Cardiac muscle cell (in vitro differentiated cells and primary cell): ENCODE results near the gene CLCN2. TPM values are rescaled to one million over a fixed set of nuclear protein-coding genes. Genes with fewer than 3 reads are reported as not detected.

ENCODE experiments used
- DNase-seq, 2 donors: peaks; one replicate each; pipeline versions ENCODE4 v3.0.0 to v3.0.0-alpha.2; 2010 to 2017; ENCODE audit warnings: low read depth in 1 of 2, low spot score in 1 of 2
- H3K27ac ChIP-seq: fragments of 200-600 bp; sonication (generic); 2 replicates; pipeline ENCODE4 v1.5.1; 2016
- H3K27me3 ChIP-seq: fragments of 200-600 bp; sonication (generic); 2 replicates; pipeline ENCODE4 v1.6.0; 2016; ENCODE audit warnings: control low read depth
- H3K36me3 ChIP-seq: fragments of 200-600 bp; sonication (generic); 2 replicates; pipeline ENCODE4 v1.5.1; 2016; ENCODE audit warnings: control low read depth
- H3K4me1 ChIP-seq: fragments of 200-600 bp; sonication (generic); 2 replicates; pipeline ENCODE4 v1.8.1; 2017; ENCODE audit warnings: low read depth, mild to moderate bottlenecking, mixed run types
- H3K4me3 ChIP-seq: fragments of 200-600 bp; sonication (generic); 2 replicates; pipeline ENCODE4 v1.5.1; 2016; ENCODE audit warnings: mild to moderate bottlenecking
- H3K9me3 ChIP-seq: fragments of 200-600 bp; sonication (generic); 2 replicates; pipeline ENCODE4 v1.5.1; 2017; ENCODE audit warnings: low read depth, mild to moderate bottlenecking, control low read depth
- polyA plus RNA-seq: library from polyadenylated mRNA; unstranded; fragments of >200 nt; fragmentation: Nextera tagmentation; extraction: Ambion mirVana; gene quantifications from 2 replicates; pipeline ENCODE4 v1.2.1, GENCODE V29; 2016
- total RNA-seq: library from RNA; depleted of rRNA; stranded (reverse); fragments of >200 nt; gene quantifications from 2 replicates; pipeline ENCODE4 v1.2.3, GENCODE V29; 2016
- TF ChIP-seq, protein P1 (sequence below): IDR thresholded peaks from 2 replicates; pipeline ENCODE4 v1.5.1; 2012; ENCODE audit warnings: low read depth, mild to moderate bottlenecking, low read length

Gene CLCN2
- total and polyA plus RNA-seq, 2 experiments from 2014 or later: 12.3 to 18.4 TPM

DNA sequence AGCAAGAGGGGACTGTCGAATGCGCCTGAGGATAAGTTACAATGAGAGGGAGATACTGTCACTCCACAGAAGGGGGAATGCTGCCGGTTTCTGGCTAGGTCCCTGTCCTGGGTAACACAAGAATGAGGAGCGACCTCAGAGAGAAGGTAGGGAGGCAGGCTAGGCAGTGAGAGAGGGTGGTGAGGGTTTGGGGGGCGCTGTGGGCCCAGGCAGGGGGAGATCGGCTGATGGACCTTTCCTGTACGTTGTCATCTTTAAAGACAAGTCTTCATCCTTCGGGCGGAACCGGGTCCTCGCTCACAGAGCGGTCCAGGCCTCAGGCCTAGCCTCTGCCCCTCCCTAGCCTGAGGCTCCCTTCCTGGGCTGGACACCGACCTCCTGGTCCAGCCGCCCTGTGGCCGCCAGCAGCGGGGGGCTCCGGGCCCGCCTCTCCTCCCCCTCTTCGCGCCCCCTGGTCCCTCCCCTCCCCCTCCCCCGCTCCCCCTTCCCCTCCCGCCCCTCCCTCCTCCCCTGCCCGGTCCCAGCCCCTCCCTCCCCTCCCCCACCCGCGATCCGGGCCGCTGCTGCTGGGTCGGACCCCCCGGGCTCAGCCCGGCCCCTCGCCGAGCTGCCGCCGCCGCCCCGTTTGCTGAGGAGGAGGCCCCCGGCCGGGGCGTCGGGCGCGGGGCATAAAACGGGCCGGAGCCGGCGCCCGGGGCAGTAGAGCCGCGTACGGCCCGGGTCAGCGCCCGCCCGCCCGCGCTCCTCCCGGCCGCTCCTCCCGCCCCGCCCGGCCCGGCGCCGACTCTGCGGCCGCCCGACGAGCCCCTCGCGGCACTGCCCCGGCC, 18.2 kb upstream of the CLCN2 start, which contains the start of gene CHRD:
CHRD (plus strand) TSS at position 697 of the 827 bp plus-strand sequence. CDS start 265 bp downstream, outside the sequence.
- Histone ChIP-seq H3K36me3 (no peaks in the 10 kb centered on the region), H3K27me3 (peaks cover 14% of the 10 kb centered on the region), H3K4me3 (peak within 1 kb of the TSS; percentile 61), H3K27ac (no peak within 1 kb of the TSS), H3K4me1 (peaks cover 5% of the 10 kb centered on the region), H3K9me3 (no peaks in the 10 kb centered on the region)
- peak in 1 of 2 donors; percentile 37 for DNase-seq
- TF ChIP-seq, protein P1, sequence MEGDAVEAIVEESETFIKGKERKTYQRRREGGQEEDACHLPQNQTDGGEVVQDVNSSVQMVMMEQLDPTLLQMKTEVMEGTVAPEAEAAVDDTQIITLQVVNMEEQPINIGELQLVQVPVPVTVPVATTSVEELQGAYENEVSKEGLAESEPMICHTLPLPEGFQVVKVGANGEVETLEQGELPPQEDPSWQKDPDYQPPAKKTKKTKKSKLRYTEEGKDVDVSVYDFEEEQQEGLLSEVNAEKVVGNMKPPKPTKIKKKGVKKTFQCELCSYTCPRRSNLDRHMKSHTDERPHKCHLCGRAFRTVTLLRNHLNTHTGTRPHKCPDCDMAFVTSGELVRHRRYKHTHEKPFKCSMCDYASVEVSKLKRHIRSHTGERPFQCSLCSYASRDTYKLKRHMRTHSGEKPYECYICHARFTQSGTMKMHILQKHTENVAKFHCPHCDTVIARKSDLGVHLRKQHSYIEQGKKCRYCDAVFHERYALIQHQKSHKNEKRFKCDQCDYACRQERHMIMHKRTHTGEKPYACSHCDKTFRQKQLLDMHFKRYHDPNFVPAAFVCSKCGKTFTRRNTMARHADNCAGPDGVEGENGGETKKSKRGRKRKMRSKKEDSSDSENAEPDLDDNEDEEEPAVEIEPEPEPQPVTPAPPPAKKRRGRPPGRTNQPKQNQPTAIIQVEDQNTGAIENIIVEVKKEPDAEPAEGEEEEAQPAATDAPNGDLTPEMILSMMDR: no peak

DNA sequence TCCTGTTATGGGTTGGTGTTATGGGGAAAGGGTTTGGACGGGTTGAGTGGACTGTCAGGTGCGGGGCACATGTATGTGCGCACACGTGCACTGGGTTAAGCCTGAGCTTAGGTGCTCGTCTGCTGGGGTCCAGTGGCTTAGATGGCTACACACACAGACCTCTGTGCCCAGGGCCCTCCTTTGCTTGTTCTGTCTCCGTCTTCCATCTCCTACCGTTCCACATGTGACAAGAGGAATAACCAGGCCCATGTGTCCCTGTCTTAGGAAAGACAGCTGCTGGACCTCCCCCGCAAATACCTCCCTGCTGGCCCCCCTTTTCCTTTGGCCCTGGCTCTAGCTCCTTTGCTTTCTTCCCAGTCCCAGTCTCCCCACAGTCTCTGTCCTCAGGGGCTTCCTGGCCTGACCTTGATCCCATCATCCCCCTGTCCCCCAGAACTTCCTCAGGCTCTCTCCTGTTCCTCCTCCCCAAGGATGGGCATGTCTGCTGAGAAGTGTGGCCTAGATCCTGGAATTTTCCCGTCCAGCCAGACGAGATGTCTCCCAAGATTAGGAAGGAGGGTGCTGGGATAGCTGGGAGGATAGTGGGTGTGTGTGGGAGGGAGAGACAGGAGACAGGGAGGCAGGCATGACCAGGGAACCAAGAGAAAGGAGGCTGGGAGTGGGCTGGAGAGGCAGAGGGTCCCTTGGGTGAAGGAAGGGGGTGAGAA, 17.4 kb upstream of the CLCN2 start:
- no peak for DNase-seq
- Histone ChIP-seq H3K27me3 (peaks cover 14% of the 10 kb centered on the region), H3K4me3 (no peak overlapping the region), H3K9me3 (no peaks in the 10 kb centered on the region), H3K4me1 (peaks cover 5% of the 10 kb centered on the region), H3K27ac (no peak overlapping the region), H3K36me3 (no peaks in the 10 kb centered on the region)
- TF ChIP-seq, protein P1: no peak

DNA sequence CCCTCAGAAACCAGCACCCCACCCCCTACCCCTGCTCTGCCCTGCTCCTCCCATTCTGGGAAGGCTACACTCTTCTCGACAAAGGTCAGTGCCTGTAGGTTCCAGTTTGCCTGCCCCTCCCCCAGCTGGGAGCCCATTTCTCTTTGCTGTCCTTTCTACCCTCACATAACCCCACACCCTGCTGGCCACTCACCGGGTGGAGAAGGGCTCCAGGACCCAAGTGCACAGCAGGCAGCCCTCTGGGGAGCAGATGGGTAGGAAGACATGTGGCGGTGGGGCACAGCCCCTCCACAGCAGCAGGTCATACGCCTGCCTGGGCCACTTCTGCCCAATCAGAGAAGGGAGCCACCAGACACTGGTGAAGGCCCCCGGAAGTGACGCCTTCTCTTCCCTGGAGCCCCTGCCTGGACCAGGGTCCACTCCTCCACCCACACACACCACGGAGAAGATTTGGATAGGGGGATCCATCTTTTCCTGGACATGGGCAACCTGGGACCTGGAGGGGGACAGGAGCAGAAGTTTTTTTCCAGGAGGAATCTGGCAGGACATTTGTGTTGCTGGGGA, 16.6 kb upstream of the CLCN2 start, which contains the start of gene THPO:
THPO (minus strand) TSS at position 326 of the 564 bp plus-strand sequence. CDS start 1,948 bp downstream, outside the sequence.
- H3K36me3 ChIP-seq: no peaks in the 10 kb centered on the region
- peaks cover 5% of the 10 kb centered on the region for H3K4me1 ChIP-seq
- peak in 1 of 2 donors; percentile 53 for DNase-seq
- H3K27ac ChIP-seq: no peak within 1 kb of the TSS
- H3K4me3 ChIP-seq: no peak within 1 kb of the TSS
- peaks cover 14% of the 10 kb centered on the region for H3K27me3 ChIP-seq
- no peaks in the 10 kb centered on the region for H3K9me3 ChIP-seq
- TF ChIP-seq, protein P1: no peak

DNA sequence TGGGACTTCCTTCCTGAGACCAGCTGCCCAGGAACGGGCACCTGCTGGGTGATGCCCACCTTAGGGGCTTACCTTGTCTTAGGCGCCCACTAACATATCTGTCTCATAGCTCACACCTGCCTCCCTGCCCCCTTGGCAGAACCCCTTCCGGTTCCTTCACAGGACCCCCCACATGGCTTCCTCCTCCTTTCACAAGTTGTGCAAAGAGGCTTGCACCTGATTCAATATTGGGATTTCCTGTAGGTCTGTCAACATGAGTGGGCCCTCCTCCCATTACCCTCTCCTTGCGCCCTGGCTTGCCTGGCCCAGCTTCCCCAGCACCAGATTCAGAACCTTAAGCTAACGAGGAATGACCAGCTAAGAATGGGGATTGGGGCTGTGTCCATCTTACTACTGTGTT, 16.0 kb upstream of the CLCN2 start:
- Histone ChIP-seq H3K36me3 (no peaks in the 10 kb centered on the region), H3K4me1 (peaks cover 5% of the 10 kb centered on the region), H3K27ac (no peak overlapping the region), H3K9me3 (no peaks in the 10 kb centered on the region), H3K27me3 (peaks cover 14% of the 10 kb centered on the region), H3K4me3 (no peak overlapping the region)
- DNase-seq: no peak
- TF ChIP-seq, protein P1: no peak

DNA sequence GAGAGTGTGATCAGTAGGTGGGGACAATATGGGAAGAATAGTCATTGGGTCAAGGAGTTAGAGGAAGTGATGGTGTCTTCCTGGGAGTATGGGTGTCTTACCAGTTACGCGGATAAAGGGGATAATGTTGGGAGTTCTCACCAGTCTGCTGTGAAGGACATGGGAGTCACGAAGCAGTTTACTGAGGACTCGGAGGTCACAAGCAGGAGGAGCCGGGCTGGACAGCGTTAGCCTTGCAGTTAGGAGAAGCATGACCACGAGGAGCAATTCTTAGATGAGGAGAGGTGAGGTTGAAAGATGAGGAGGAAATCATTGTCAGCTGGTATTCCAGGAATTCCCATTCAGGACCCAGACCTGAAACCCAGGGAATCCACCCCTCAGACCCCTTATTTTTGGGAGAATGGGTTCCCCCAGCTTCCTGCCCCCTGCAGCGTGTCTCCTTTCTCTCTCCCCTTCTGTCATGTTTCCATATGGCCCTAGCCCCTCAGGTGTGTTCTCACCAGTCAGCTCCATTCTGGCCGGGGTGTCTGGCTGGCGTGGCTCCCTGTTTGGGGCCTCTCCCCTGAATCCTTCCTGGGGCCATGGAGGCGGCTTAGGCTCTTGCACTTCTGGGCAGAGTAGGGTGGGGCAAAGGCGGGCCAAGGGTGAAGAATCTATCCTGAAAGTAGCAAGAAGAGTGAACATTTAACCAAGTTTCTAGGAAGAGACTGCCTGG, 14.5 kb upstream of the CLCN2 start:
- Histone ChIP-seq H3K36me3 (no peaks in the 10 kb centered on the region), H3K4me1 (peaks cover 5% of the 10 kb centered on the region), H3K27me3 (peaks cover 5% of the 10 kb centered on the region), H3K27ac (no peak overlapping the region), H3K4me3 (no peak overlapping the region), H3K9me3 (no peaks in the 10 kb centered on the region)
- TF ChIP-seq, protein P1: no peak
- DNase-seq: no peak
